Measurements from ENCODE around the gene TNFRSF13B. TPM values are rescaled to one million over a fixed set of nuclear protein-coding genes. Genes with fewer than 3 reads are reported as not detected.

Gene TNFRSF13B
- total RNA-seq, 1 experiment from 2014 or later, result 0.28 TPM

DNA sequence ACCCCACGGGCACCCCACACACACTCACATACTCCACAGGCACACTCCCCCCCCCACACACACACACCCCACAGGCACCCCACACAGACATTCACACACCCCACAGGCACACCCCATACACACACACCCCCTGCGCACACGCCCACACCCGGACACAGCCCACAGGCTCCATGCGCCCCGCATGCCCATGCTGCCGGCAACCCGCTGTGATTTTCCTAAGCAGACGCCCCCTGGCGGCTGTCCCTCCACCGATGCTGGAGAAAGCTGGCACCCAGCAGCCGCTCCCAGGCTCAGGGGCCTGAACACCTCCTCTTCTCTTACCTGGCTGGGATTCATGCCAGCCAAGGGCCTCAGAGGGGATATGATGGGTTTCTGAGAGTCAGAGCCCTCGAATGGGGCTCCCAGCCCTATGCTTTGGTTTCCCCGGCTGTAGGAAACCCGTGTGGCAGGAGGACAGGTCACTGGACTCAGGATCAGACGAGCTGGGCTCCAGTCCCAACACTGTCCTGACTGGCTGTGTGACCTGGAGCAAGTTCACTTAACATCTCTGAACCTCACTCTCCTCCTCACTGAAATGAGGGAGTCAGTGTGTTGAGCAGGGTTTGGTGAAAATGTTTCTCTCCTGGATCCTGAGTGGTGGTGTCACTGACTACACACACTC lies 19.6 kb upstream of the TNFRSF13B start:
- H2AK5ac ChIP-seq (ENCODE audit: insufficient read length, low read length), result no peak overlapping the region
- no peak overlapping the region for H3K27ac Mint-ChIP-seq
- no peaks in the 10 kb centered on the region for H4K20me1 ChIP-seq (ENCODE audit: control insufficient read depth, insufficient read depth, insufficient read length)
- H4K8ac ChIP-seq (replicated peaks; ENCODE audit: insufficient read length, low read depth, low read length), result no peak overlapping the region
- H4K5ac ChIP-seq (ENCODE audit: insufficient read length, low read depth, low read length), result no peak overlapping the region
- no peak overlapping the region for H3K27ac ChIP-seq (ENCODE audit: insufficient read length, low read depth, low read length)
- H3K4ac ChIP-seq (ENCODE audit: low read depth, low read length), result no peak overlapping the region
- H2BK15ac ChIP-seq (ENCODE audit: low read depth, low read length), result no peak overlapping the region
- H3K9me3 ChIP-seq (ENCODE audit: control insufficient read depth, low read depth, low read length), result no peaks in the 10 kb centered on the region
- no peak overlapping the region for H3T11ph ChIP-seq (ENCODE audit: low read length)
- DNase-seq, result peak; percentile 89
- no peaks in the 10 kb centered on the region for H3K79me1 ChIP-seq (ENCODE audit: insufficient read depth, low read depth, low read length, poor library complexity, severe bottlenecking)
- H2AFZ ChIP-seq (ENCODE audit: low read length), result no peak overlapping the region
- no peak overlapping the region for H2BK5ac ChIP-seq (ENCODE audit: insufficient read length, low read length)
- no peak overlapping the region for H4K91ac ChIP-seq (ENCODE audit: insufficient read length, low read depth, low read length)
- no peak overlapping the region for H3K23ac ChIP-seq (ENCODE audit: insufficient read length, low read depth, low read length)
- H3K14ac ChIP-seq (ENCODE audit: insufficient read depth, low read length), result no peak overlapping the region
- no peak overlapping the region for H3K4me3 Mint-ChIP-seq
- no CpG with 5 or more reads among the region's 16 CpGs for WGBS (ENCODE audit: extremely low coverage, insufficient read length, low lambda C conversion rate)
- no peaks in the 10 kb centered on the region for H3K9me3 Mint-ChIP-seq
- peaks cover 3 to 4% of the 10 kb centered on the region in 2 experiments for H3K4me1 Mint-ChIP-seq
- H3K23me2 ChIP-seq (ENCODE audit: insufficient read length, low read depth, low read length, poor library complexity, severe bottlenecking), result no peaks in the 10 kb centered on the region
- H3K36me3 Mint-ChIP-seq (ENCODE audit: insufficient read depth in 1 of 3, low read depth in 3 of 3), result no peaks in the 10 kb centered on the region; a peak in 1 of 7 replicates
- TF ChIP-seq, protein P1, sequence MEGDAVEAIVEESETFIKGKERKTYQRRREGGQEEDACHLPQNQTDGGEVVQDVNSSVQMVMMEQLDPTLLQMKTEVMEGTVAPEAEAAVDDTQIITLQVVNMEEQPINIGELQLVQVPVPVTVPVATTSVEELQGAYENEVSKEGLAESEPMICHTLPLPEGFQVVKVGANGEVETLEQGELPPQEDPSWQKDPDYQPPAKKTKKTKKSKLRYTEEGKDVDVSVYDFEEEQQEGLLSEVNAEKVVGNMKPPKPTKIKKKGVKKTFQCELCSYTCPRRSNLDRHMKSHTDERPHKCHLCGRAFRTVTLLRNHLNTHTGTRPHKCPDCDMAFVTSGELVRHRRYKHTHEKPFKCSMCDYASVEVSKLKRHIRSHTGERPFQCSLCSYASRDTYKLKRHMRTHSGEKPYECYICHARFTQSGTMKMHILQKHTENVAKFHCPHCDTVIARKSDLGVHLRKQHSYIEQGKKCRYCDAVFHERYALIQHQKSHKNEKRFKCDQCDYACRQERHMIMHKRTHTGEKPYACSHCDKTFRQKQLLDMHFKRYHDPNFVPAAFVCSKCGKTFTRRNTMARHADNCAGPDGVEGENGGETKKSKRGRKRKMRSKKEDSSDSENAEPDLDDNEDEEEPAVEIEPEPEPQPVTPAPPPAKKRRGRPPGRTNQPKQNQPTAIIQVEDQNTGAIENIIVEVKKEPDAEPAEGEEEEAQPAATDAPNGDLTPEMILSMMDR (conservative IDR thresholded peaks at IDR 0.05), result peak; percentile 85
- no peaks in the 10 kb centered on the region for H3K27me3 Mint-ChIP-seq (ENCODE audit: low read depth)
- H3K9ac ChIP-seq (ENCODE audit: extremely low read depth, insufficient read length, low read length), result no peak overlapping the region
- no peak overlapping the region for H2BK20ac ChIP-seq (ENCODE audit: low read depth, low read length, poor library complexity, severe bottlenecking)
- H3K4me1 ChIP-seq (ENCODE audit: insufficient read depth, low read length), result no peaks in the 10 kb centered on the region
- H2BK120ac ChIP-seq (ENCODE audit: low read depth, low read length, poor library complexity, severe bottlenecking), result no peak overlapping the region
- no peaks in the 10 kb centered on the region for H3K27me3 ChIP-seq (ENCODE audit: insufficient read depth, low read length)
- no peaks in the 10 kb centered on the region for H3K79me2 ChIP-seq (ENCODE audit: insufficient read depth, low read length)
- no peak overlapping the region for H2BK12ac ChIP-seq (ENCODE audit: insufficient read length, low read depth, low read length)
- H3K4me2 ChIP-seq (ENCODE audit: insufficient read depth, insufficient read length, low read length), result no peak overlapping the region
- H3K18ac ChIP-seq (ENCODE audit: insufficient read length, low read depth, low read length), result no peak overlapping the region
- no peak overlapping the region for H3K56ac ChIP-seq (ENCODE audit: insufficient read length, low read depth, low read length)

Data from H9 (cell line).